GM19372 (cell line): ENCODE measurements around the gene PRKCA.
"Not testable (repeated sequence)": the region's sequence is repeated elsewhere in the genome, so short reads cannot be mapped to it uniquely, and the experiment has no call there.

Source experiments
- ATAC-seq: cut with Tn5 transposase; IDR thresholded peaks from one replicate; pipeline ENCODE4 v1.9.1; 2021; ENCODE audit warnings: mild to moderate bottlenecking, low read depth, moderate library complexity; ENCODE audit not compliant: unreplicated experiment

PRKCA gene

DNA sequence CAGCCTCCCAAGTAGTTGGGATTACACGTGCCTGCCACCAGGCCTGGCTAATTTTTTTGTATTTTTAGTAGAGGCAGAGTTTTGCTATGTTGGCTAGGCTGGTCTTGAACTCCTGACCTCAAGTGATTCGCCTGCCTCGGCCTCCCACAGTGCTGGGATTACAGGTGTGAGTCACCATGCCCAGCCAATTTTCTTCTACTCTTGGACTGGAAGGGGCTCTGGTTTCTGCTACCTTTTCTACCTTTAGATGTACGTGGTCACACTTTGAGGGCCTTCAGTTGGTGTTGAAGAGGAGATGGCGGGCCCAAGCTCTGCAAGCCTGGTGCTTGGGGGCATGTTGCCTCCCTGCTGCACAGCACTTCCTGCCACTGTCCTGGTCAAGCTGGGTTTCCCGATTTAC is 173.6 kb downstream of the PRKCA start:
- ATAC-seq: no peak

GRCh38 chr17:66477615-66478283 is 175.3 kb downstream of the PRKCA start:
- ATAC-seq: no peak

GRCh38 chr17:66479230-66479889 is 176.9 kb downstream of the PRKCA start:
- ATAC-seq: not testable (repeated sequence)

GRCh38 chr17:66480243-66480642 is 177.8 kb downstream of the PRKCA start:
- no peak for ATAC-seq

- no peak for ATAC-seq
Observed at GRCh38 chr17:66480802-66481201, 178.4 kb downstream of the PRKCA start.

GRCh38 chr17:66481271-66481670 is 178.9 kb downstream of the PRKCA start:
- no peak for ATAC-seq

DNA sequence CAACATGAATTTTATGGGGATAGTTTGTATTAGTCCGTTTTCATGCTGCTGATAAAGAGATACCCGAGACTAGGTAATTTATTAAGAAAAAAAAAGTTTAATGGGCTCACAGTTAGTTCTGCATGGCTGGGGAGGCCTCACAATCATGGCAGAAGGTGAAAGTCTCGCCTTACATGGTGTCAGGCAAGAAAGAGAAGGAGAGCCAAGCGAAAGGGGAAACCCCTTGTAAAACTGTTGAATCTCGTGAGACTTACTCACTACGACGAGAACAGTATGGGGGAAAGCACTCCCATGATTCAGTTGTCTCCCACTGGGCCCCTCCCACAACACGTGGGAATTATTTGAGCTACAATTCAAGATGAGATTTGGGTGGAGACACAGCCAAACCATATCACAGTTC is 181.5 kb downstream of the PRKCA start:
- no peak for ATAC-seq

GRCh38 chr17:66485309-66485947 is 183.0 kb downstream of the PRKCA start:
- no peak for ATAC-seq

DNA sequence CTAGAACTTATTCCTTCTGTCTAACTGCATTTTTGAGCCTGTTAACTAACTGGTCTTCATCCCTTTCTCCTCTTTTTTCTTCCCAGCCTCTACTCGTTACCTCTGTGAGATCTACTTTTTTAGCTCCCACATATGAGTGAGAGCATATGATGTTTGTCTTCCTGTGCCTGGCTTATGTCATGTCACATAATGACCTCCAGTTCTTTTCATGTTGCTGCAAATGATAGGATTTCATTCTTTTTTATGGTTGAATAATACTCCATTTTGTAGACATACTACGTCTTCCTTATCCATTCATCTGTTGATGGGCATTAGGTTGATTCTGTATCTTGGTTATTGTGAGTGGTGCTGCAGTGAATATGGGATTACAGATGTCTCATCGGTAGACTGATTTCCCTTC is 184.7 kb downstream of the PRKCA start:
- no peak for ATAC-seq

- no peak for ATAC-seq
Observed at GRCh38 chr17:66487981-66488468, 185.6 kb downstream of the PRKCA start.

GRCh38 chr17:66488864-66489263 is 186.5 kb downstream of the PRKCA start:
- no peak for ATAC-seq

- ATAC-seq: not testable (repeated sequence)
Observed at GRCh38 chr17:66489576-66489975, 187.2 kb downstream of the PRKCA start.

DNA sequence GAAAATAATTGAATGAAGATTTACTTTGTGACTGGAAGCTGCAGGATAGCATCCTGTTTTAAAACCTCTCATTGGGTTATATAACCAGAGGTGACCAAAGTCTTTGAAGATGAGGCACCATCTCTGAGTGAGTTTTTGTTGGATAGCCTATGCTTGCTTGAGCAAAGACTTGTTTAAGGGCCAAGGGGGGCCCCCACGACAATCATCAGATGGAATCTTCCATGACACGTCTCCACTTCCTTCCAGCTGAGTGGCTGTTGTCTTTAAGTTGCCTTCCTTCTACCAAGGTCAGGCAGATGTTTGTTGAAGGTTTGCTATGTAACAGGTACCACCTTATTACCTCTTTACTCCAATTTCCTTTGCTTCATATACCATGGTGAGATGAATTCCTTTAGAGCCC is 188.8 kb downstream of the PRKCA start:
- ATAC-seq: no peak

- no peak for ATAC-seq
Observed at GRCh38 chr17:66491665-66492064, 189.3 kb downstream of the PRKCA start.

DNA sequence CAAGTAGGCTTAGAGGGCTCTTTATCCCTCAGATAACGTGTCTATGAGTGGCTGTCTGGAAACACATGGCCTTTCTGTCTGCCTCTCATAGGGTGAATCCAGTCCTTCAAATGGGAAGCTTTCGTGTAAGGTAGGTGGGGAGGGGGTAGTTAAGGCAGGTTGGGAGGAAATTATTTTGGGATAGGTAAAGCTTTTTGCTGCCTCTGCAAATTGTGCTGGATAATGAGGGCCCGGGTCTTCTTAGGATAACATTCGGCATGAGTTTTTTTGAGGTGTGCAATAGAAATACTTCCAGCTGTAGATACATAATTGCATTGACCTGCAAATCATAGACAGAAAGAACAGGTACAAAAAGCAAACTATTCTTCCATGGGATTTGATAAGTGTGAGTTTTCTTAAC is 189.7 kb downstream of the PRKCA start:
- no peak for ATAC-seq

GRCh38 chr17:66492561-66493005 is 190.2 kb downstream of the PRKCA start:
- ATAC-seq: no peak

DNA sequence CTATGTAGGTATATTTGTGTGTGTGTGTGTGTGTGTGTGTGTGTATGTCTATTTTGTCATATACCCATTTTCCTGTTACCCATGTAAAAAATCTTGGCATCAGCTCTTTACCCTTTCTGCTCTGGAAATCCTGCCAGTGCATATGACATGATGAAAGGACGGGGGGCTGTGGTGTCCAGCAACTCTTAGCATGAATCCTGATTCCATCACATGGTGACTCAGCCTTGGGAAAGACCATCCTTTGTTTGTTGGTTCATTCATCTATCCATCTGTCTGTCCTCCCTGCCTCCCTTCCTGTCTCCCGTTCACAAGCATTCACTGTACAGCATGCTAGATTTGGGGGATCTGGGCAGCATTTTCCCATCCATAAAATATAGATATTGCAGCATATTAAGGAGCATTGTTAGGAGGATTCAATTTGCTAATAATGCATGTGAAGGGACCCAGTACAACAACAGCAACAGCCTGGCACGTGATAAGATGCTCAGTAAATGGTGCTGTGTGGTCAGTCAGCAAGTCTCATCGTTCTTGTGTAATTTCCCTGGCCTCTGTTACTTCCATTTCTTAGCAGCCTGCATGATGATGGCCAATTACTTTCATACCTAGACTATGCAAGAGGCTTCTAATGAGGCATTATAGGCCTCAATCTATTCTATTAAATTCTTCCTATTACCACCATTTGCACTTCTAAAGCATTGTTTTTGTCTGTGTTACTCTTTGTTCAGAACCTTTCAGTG is 191.0 kb downstream of the PRKCA start:
- no peak for ATAC-seq

DNA sequence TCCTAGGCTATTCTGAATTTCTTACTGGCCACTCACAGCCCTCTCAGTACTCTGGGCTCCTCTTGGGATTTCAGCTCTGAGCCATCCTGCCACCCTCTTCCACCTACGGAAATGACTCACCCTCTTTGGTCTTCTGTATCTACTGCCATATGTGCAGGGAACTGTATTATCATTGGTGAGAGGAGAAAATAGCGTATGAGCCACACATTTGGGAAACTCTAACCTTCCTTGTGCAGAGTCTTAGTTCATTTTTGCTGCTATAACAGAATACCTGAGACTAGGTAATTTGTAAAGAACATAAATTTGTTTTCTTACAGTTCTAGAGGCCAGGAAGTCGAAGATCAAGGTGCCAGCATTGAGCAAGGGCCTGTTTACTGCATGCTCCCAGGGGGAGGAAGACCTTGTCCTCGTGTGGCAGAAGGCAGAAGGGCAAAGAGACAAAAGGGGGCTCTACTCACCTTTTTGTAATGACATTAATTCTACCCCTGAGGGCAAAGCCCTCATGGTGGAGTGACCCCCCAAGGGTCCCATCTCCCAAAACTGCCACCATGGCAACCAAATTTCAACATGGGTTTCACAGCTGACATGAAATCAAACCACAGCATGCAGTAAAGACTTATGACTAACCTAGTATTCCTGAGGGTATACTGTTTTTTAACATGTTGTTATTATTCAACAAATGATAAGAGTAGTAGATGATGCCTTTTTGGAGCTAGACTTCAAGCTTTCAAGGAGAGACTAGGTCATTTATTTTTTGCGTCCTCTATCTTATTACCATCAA is 191.8 kb downstream of the PRKCA start:
- ATAC-seq: no peak

- no peak for ATAC-seq
Observed at GRCh38 chr17:66495035-66495434, 192.6 kb downstream of the PRKCA start.

- no peak for ATAC-seq
Observed at GRCh38 chr17:66496306-66496705, 193.9 kb downstream of the PRKCA start.
